ENCODE data around the gene GTPBP1. TPM values are rescaled to one million over a fixed set of nuclear protein-coding genes. Genes with fewer than 3 reads are reported as not detected.

GTPBP1 gene
- total RNA-seq, 2 experiments from 2014 or later = 51.1 to 95.0 TPM

GRCh38 chr22:38719196-38719595, 13.5 kb downstream of the GTPBP1 start:
- Histone ChIP-seq H3K9me3 (ENCODE audit: low read length) (no peaks in the 10 kb centered on the region), H4K20me1 (ENCODE audit: insufficient read depth, low read length) (peaks cover 6% of the 10 kb centered on the region; the same call in 1 of the 2 replicates), H3K4me3 (ENCODE audit: low read depth, low read length, poor library complexity, severe bottlenecking) (no peak overlapping the region), H3K36me3 (ENCODE audit: insufficient read depth, low read length) (peaks cover 66% of the 10 kb centered on the region), H3K79me2 (ENCODE audit: insufficient read depth, low read depth, low read length) (no peaks in the 10 kb centered on the region), H3K9me2 (ENCODE audit: insufficient read depth, low read length) (no peaks in the 10 kb centered on the region), H3K4me2 (ENCODE audit: low read length) (no peak overlapping the region), H3K4me1 (ENCODE audit: insufficient read depth, low read length, poor library complexity, severe bottlenecking) (no peaks in the 10 kb centered on the region), H3K27ac (ENCODE audit: low read depth, low read length, poor library complexity, severe bottlenecking) (no peak overlapping the region), H2AFZ (ENCODE audit: low read length) (no peak overlapping the region)
- BruUV-seq (replicated peaks) = no TSS peak
- TF ChIP-seq CTCF (conservative IDR thresholded peaks at IDR 0.05; ENCODE audit: low read length) (no peak), EZH2phosphoT487 (IDR thresholded peaks at IDR 0.05; ENCODE audit: borderline replicate concordance, low read depth, low read length) (no peak)
- ChIA-PET POLR2A (no interaction called here), CTCF (ENCODE audit: unreplicated experiment) (no interaction called here)
- no peak for DNase-seq (ENCODE audit: low spot score)
- intact Hi-C loops (cut with micrococcal nuclease; ENCODE audit: unreplicated experiment) = no loop called here

- no peak for DNase-seq (ENCODE audit: low spot score)
- H3K9me2 ChIP-seq (ENCODE audit: insufficient read depth, low read length) = no peaks in the 10 kb centered on the region
- no peak overlapping the region for H2AFZ ChIP-seq (ENCODE audit: low read length)
- H3K9me3 ChIP-seq (ENCODE audit: low read length) = no peaks in the 10 kb centered on the region
- TF ChIP-seq CTCF (conservative IDR thresholded peaks at IDR 0.05; ENCODE audit: low read length) (no peak), EZH2phosphoT487 (IDR thresholded peaks at IDR 0.05; ENCODE audit: borderline replicate concordance, low read depth, low read length) (no peak)
- no peak overlapping the region for H3K4me2 ChIP-seq (ENCODE audit: low read length)
- H3K36me3 ChIP-seq (ENCODE audit: insufficient read depth, low read length) = peaks cover 74% of the 10 kb centered on the region
- POLR2A ChIA-PET = no interaction called here
- CTCF ChIA-PET (ENCODE audit: unreplicated experiment) = no interaction called here
- BruUV-seq (replicated peaks) = no TSS peak
- intact Hi-C loops (cut with micrococcal nuclease; ENCODE audit: unreplicated experiment) = no loop called here
- no peaks in the 10 kb centered on the region for H3K79me2 ChIP-seq (ENCODE audit: insufficient read depth, low read depth, low read length)
- H3K27ac ChIP-seq (ENCODE audit: low read depth, low read length, poor library complexity, severe bottlenecking) = no peak overlapping the region
- peaks cover 2% of the 10 kb centered on the region; the same call in 1 of the 2 replicates for H4K20me1 ChIP-seq (ENCODE audit: insufficient read depth, low read length)
- H3K4me1 ChIP-seq (ENCODE audit: insufficient read depth, low read length, poor library complexity, severe bottlenecking) = no peaks in the 10 kb centered on the region
- no peak overlapping the region for H3K4me3 ChIP-seq (ENCODE audit: low read depth, low read length, poor library complexity, severe bottlenecking)
These were observed 14.6 kb downstream of the GTPBP1 start for GRCh38 chr22:38720350-38720749.

GRCh38 chr22:38721551-38721950, 15.8 kb downstream of the GTPBP1 start:
- no peaks in the 10 kb centered on the region for H3K4me1 ChIP-seq (ENCODE audit: insufficient read depth, low read length, poor library complexity, severe bottlenecking)
- H3K9me2 ChIP-seq (ENCODE audit: insufficient read depth, low read length) = no peaks in the 10 kb centered on the region
- no peak overlapping the region for H3K4me2 ChIP-seq (ENCODE audit: low read length)
- intact Hi-C loops (cut with micrococcal nuclease; ENCODE audit: unreplicated experiment) = no loop called here
- CTCF ChIA-PET (ENCODE audit: unreplicated experiment) = no interaction called here
- peaks cover 75% of the 10 kb centered on the region for H3K36me3 ChIP-seq (ENCODE audit: insufficient read depth, low read length)
- H3K79me2 ChIP-seq (ENCODE audit: insufficient read depth, low read depth, low read length) = no peaks in the 10 kb centered on the region
- no peak overlapping the region for H2AFZ ChIP-seq (ENCODE audit: low read length)
- POLR2A ChIA-PET = no interaction called here
- no peak for DNase-seq (ENCODE audit: low spot score)
- H3K4me3 ChIP-seq (ENCODE audit: low read depth, low read length, poor library complexity, severe bottlenecking) = no peak overlapping the region
- H3K27ac ChIP-seq (ENCODE audit: low read depth, low read length, poor library complexity, severe bottlenecking) = no peak overlapping the region
- no peaks in the 10 kb centered on the region for H3K9me3 ChIP-seq (ENCODE audit: low read length)
- BruUV-seq (replicated peaks) = no TSS peak
- H4K20me1 ChIP-seq (ENCODE audit: insufficient read depth, low read length) = no peaks in the 10 kb centered on the region
- TF ChIP-seq CTCF (conservative IDR thresholded peaks at IDR 0.05; ENCODE audit: low read length) (no peak), EZH2phosphoT487 (IDR thresholded peaks at IDR 0.05; ENCODE audit: borderline replicate concordance, low read depth, low read length) (no peak)
